ENCODE data around the gene SPG21. TPM values are rescaled to one million over a fixed set of nuclear protein-coding genes. Genes with fewer than 3 reads are reported as not detected.

Gene SPG21
- total and polyA plus RNA-seq, 12 donors, result 30.4 to 57.0 (median 45.9) TPM

DNA sequence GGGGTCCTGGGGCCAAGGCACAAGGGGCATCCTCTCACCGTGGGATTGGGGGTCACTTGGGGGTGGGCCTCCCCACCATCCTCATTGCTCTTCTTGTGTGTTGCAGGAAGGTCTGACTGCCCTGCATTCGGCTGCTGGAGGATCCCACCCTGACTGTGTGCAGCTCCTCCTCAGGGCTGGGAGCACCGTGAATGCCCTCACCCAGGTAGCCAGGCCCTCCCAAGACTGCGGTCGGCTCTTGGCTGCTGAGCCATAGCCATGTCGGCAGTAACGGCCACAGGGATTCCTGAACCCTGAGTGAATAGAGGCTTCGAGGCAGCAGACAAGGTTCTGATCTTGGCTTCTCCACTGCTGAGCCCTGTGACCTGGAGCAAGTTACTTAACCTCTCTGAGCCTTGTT lies 58.3 kb downstream of the SPG21 start:
- Histone ChIP-seq H3K4me1 (peaks cover 0 to 10% (median 0%) of the 10 kb centered on the region in 9 donors), H3K27ac (no peak overlapping the region), H3K9me3 (peaks cover 0 to 3% (median 0%) of the 10 kb centered on the region in 11 donors), H3K36me3 (peaks cover 0 to 6% (median 0%) of the 10 kb centered on the region in 9 donors), H3K27me3 (no peaks in the 10 kb centered on the region), H3K4me3 (no peak overlapping the region)
- intact Hi-C loops (cut with DNase I), result no loop called here
- no peak for DNase-seq
- TF ChIP-seq, protein P1, sequence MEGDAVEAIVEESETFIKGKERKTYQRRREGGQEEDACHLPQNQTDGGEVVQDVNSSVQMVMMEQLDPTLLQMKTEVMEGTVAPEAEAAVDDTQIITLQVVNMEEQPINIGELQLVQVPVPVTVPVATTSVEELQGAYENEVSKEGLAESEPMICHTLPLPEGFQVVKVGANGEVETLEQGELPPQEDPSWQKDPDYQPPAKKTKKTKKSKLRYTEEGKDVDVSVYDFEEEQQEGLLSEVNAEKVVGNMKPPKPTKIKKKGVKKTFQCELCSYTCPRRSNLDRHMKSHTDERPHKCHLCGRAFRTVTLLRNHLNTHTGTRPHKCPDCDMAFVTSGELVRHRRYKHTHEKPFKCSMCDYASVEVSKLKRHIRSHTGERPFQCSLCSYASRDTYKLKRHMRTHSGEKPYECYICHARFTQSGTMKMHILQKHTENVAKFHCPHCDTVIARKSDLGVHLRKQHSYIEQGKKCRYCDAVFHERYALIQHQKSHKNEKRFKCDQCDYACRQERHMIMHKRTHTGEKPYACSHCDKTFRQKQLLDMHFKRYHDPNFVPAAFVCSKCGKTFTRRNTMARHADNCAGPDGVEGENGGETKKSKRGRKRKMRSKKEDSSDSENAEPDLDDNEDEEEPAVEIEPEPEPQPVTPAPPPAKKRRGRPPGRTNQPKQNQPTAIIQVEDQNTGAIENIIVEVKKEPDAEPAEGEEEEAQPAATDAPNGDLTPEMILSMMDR (IDR thresholded peaks at IDR 0.05), result no peak
- WGBS, 2 donors, result 90 to 92% methylated on average over 8 of the region's 8 CpGs
- peak in 1 of 8 donors; percentile 6 for ATAC-seq

GRCh38 chr15:64930778-64931371 lies 58.8 kb downstream of the SPG21 start:
- intact Hi-C loops (cut with DNase I), result no loop called here
- WGBS, 2 donors, result 66 to 71% methylated on average over 11 of the region's 11 CpGs
- H3K4me3 ChIP-seq, result no peak overlapping the region
- H3K4me1 ChIP-seq, result peaks cover 0 to 10% (median 0%) of the 10 kb centered on the region in 9 donors
- H3K27ac ChIP-seq, result no peak overlapping the region
- ATAC-seq, result no peak
- DNase-seq, result no peak
- H3K27me3 ChIP-seq, result no peaks in the 10 kb centered on the region
- peaks cover 0 to 3% (median 0%) of the 10 kb centered on the region in 11 donors for H3K9me3 ChIP-seq
- TF ChIP-seq, protein P1 (IDR thresholded peaks at IDR 0.05), result no peak
- H3K36me3 ChIP-seq, result peaks cover 0 to 6% (median 0%) of the 10 kb centered on the region in 9 donors

- Histone ChIP-seq H3K36me3 (peaks cover 0 to 6% (median 0%) of the 10 kb centered on the region in 9 donors), H3K27ac (no peak overlapping the region), H3K27me3 (no peaks in the 10 kb centered on the region), H3K4me3 (no peak overlapping the region), H3K9me3 (peaks cover 0 to 3% (median 0%) of the 10 kb centered on the region in 11 donors), H3K4me1 (peaks cover 0 to 10% (median 0%) of the 10 kb centered on the region in 9 donors)
- no peak for DNase-seq
- ATAC-seq, result no peak
- 88 to 89% methylated on average over 10 of the region's 10 CpGs for WGBS, 2 donors
- TF ChIP-seq, protein P1 (IDR thresholded peaks at IDR 0.05), result no peak
- intact Hi-C loops (cut with DNase I), result no loop called here
These were observed 59.6 kb downstream of the SPG21 start for GRCh38 chr15:64930019-64930652.

DNA sequence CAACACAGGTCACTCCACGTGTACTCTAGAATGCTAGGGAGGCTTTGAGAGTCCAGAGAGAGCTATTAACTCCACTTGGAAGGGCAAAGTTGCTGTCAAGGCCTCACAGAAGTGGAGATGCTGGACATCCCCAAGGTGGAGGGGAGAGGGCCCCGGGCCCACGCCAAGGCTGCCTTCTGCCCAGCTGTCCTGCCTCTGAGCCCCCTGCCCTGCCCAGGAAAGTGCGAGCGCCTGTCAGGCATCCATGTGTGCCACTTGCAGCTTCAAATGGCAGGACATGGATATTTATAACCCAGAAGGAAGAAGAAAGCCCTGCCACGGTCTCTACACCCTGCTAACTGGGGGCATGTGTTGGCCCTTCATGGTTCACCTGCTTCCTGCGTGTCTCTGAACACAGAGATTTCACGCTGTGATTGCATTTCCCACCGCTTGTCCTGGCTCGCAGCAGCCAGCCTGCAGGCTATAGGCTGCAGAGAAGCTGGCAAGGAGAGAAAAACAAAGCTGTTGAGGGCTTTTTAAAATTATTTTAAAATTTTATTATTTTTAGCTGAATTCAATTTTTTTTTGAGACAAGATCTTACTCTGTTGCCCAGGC lies 61.0 kb downstream of the SPG21 start:
- Histone ChIP-seq H3K4me3 (no peak overlapping the region), H3K27ac (no peak overlapping the region), H3K27me3 (no peaks in the 10 kb centered on the region), H3K4me1 (peaks cover 0 to 10% (median 0%) of the 10 kb centered on the region in 9 donors), H3K9me3 (peaks cover 0 to under 1% (median 0%) of the 10 kb centered on the region in 11 donors), H3K36me3 (no peaks in the 10 kb centered on the region)
- intact Hi-C loops (cut with DNase I), result no loop called here
- ATAC-seq (peak in 1 of 8 donors; percentile 18), DNase-seq (no peak)
- TF ChIP-seq, protein P1 (IDR thresholded peaks at IDR 0.05), result no peak
- WGBS, 2 donors, result 79 to 83% methylated on average over 10 of the region's 10 CpGs
